Measurements from ENCODE around the gene TAF5L.
"Not testable (repeated sequence)": the region's sequence is repeated elsewhere in the genome, so short reads cannot be mapped to it uniquely, and the experiment has no call there.

TAF5L gene

DNA sequence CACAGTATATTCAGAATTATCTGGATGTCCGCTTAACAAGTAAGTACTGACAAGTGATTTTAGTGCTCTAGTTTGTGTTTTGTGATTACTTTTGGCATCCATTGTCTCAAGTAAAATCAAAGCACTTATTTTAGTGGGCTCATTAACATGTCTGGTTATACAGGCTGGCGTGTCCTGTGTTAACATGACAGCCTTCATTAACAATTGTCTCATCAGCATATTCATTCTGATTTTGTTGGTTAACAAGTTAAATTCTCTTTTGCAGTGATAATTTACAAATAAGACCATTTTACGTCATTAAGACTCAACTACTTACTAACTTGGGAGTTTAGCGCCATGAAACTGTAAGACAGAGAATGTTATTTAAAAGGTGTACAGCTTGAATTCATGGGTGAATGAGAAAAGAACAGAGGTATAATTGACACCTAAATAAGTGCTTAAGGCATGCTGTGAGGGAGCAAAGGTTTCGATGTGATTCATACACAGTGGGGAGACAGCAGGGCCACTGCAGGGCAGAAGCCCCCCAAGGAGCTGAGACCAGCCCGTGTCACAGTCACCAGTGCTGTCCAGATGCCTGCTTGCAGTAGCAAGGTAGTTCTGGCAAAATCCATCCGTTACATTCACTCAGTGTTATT is 22.4 kb downstream of the TAF5L start:
- no peak for DNase-seq (ENCODE audit: low read depth)

DNA sequence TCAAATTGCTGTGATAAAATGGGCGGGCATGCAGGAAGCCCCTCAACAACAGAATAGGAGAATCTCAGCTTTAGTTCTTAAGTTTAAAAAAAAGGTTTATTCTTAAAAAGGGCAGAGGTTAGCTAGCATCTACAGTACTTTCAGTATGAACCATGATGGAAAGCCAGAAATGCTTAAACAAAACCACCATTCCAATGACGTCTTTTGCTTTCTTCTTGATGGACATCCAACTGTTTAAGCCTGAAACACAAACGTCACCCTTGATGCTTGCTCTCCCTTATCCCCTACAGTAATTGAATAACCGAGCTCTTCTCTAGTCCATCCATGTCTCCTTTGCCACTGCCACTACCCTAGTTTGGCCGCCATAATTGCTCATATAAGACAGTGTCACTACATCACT is 25.7 kb downstream of the TAF5L start:
- no peak for DNase-seq (ENCODE audit: low read depth)

DNA sequence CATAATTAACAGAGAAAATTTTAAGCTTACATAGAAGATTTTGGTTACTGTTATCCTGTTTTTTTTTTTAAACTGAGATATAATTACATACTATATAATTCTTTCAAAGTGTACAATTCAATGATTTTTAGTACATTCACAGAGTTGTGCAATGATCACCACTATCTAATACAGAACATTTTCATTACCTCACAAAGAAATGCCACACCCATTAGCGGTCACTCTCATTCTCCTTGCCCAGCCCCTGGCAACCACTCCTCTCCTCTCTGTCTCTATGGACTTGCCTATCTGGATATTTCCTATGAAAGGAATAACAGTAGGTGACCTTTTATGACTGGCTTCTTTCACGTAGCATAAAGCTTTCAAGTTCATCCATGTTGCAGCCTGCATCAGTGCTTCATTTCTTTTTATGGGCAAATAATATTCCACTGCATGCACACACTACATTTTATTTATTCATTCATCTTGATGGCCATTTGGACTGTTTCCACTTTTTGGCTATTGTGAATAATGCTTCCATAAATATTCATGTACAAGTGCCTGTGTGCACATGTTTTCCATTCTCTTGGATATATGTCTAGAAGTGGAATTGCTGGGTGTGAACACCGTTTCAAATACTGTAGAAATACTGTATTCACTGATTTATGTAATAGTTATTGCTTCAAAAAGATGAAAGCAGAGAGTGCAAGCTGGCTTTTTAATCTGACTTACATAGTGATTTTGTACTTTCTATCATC is 26.5 kb downstream of the TAF5L start:
- no peak for DNase-seq (ENCODE audit: low read depth)

DNA sequence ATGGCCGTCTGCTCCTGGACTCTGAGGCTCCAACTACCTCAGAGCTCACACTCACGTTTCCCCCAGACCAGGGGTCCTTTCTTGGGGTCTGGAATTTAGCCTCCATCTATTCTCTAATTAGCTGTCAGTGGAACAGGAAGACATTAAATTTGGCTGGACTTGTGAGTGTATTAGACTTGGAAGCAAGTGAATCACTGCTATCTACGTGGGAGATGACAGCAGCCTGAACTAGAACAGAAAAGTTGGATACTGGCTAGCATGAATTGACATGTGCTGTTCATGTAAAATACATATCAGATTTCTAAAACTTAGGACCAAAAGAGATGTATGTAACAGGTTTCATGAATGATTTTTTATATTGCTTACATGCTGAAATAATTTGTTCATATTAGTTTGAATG is 28.0 kb downstream of the TAF5L start:
- DNase-seq (ENCODE audit: low read depth), result peak; percentile 22

DNA sequence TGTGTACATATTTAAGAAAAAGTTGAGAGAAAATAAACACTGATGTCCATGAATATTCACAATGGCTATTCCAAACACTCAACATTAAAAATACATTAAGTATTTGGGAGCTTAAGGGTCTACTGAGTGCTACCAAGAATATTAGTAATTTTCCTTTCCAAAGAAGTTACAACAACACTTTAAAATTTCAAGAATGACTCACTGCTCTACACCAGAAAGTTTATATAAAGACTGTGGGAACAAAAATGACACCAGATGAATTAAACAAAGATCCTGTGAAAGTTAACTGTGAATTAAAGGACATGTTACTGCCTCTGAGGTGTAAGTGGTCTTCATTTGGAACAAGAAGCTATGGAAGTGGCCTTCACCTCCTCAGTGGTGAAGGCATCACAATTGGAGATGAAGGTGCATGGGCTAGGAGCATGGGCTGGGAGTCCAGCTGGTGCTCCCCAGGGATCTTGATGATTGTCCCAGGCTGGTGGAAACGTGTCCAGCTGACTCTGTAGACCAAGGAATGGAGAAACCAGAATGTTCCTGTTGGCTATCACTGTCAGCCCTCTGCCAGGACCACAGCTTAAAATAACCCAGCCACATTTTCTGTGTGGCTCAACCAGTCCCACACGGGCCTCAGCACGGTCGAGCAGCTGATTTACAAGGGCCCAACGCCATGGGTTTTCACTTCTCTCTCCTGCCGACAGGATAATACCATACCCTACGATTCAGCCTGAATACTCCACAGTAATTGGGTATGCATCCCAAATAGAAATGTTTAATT is 28.8 kb downstream of the TAF5L start:
- peak; percentile 85 for DNase-seq (ENCODE audit: low read depth)

DNA sequence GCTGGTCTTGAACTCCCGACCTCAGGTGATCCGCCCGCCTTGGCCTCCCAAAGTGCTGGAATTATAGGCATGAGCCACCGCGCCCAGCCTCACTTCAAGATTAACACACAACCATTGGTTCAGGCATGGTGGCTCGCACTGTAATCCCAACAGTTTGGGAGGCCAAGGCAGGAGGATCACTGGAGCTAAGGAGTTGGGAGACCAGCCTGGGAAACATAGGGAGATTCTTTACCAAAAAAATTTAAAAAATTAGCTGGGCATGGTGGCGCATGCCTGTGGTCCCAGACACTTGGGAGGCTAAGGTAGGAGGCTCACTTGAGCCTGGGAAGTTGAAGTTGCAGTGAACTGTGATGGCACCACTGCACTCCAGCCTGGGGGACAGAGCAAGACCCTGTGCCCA is 30.0 kb downstream of the TAF5L start:
- DNase-seq (ENCODE audit: low read depth), result not testable (repeated sequence)

DNA sequence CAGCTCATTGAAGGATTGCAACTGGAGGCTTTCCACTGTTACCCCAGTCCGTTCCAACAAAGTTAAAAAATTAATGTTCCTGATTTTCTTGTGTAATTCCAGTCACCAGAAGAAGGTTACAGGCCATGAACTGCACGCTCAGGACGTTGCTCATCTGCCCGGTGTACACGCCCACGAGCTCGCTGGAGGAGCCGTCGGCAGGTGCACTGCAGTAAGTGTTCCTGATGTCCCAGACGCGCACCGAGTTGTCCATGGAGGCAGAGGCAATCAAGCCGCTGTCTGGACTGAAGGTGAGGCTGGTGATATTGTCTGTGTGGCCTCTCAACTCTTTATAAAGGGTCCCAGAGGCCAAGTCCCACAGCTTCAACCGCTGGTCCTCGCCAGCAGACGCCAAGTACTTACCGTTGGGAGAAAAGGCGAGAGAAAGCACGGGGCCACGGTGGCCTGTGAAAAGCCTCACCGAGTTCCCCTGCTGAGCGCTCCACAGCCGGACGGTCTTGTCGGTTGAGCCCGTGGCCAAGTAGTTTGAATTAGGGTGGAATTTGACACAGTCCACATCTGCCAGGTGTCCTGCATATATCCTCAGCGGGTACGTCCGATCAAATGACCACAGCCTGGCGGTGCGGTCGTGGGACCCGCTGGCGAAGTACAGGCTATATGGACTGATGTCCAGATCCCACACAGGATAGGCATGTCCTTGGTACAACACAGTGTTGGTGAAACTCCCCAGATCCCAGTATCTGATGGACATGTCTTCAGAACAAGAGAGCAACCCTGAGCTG is 31.5 kb downstream of the TAF5L start:
- no peak for DNase-seq (ENCODE audit: low read depth)

DNA sequence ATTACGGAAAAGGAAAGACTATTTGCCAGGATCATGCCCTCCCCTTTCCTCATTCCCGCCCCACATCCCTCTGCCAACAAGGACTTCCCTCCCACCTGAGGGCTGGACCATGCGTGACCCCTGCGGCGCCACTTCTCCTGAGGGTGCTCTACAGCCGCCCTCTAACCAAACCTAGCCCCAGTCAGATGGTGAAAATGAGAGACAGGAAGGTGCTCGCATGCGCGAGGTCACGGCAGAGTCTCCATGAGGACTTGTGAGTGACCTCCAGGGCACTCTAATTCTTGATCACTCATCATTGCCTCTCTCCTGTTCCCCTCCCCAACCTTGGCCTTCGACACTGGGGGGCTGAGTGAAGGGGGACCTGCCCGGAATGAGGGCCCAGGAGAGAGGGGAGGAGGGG is 32.1 kb downstream of the TAF5L start:
- no peak for DNase-seq (ENCODE audit: low read depth)

DNA sequence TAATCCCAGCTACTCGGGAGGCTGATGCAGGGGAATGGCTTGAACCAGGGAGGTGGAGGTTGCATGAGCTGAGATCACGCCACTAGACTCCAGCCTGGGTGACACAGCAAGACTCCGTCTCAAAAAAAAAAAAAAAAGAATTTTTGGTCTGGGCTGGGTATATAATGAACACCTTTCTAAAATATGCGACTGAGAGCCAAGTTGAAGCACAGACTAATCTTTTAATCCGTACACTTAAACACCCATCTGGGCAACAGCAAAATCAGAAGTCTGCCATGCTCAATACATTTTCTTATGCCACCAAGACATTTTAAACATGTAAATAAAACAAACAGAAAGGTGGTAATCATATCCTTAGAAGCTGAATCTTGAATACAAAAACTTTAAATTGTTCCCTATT is 35.8 kb downstream of the TAF5L start:
- no peak for DNase-seq (ENCODE audit: low read depth)

DNA sequence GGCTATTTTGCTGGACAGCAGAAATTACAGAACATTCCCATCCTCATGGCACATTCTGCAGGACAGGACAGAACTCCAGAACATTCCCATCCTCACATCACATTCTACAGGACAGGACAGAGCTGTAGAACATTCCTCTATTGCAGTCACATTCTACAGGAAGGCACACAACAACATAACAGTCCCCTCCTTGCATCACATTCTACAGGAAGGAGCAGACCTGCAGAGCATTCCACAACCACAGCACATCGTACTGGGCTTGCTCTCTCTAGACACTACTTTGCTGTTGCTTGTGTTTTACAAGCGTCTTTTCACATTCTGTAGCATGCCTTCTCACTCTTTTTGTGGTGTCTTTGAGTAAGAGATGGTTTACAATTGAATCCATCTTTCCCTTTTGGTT is 40.6 kb downstream of the TAF5L start:
- no peak for DNase-seq (ENCODE audit: low read depth)

DNA sequence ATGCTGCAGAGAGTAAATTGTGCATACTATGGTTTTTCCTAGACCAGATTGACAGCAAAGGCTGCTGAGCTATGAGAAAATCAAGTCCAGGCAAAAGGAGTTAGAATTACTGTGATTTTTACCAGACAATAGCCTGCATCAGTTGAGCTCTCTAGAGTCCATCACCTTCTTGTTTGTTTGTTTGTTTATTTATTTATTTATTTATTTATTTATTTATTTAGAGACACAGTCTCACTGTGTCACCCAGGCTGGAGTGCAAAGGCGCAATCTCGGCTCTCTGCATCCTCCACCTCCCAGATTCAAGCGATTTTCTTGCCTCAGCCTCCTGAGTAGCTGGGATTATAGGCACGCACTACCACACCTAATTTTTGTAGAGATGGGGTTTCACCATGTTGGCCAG is 43.2 kb downstream of the TAF5L start:
- no peak for DNase-seq (ENCODE audit: low read depth)

DNA sequence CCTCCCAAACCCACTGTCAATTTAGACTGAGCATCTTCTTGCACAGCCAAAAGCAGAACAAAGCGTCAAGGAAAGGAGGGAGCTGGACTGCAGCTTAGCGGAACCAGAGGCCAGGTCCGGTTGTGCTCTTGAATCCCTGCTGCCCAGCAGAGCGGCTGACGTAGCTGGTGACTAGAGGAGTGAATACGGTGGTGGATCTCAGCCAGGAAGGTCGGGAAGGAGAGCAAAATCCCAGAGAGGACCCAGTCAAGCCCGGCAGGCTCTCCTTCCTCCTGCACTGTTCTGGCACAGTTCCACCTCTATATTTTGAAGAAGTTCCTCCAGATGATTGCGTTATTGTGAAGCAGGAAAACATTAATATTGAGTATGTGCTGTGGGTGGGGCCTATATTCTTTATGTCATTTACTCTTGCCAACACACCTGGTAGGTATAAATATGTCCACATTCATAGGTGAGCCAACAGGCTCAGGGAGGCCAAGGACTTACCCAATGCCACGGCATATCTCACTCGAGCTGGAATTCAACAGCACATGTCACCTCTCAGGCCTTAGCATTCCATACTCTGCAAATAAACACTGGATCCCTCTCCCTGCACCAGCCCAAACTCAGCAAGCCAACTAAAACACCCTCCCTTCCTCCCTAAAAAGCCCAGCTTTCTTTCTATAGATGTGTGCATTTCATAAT is 43.8 kb downstream of the TAF5L start:
- DNase-seq (ENCODE audit: low read depth), result no peak

DNA sequence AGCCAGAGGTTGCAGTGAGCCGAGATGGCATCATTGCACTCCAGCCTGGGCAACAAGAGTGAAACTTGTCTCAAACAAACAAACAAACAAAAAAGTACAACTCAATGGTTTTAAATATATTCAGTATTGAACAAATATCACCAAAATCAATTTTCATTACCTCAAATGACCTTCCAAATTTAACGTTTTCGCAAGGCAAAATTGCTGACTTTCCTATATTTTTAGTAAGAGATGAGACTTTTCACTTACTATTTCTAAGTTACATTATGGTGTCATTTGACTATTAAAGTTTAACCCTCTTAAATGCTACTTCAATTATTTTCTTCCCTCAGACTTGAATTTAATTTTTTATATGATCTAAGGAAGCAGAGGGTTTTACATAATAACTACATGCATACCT is 44.4 kb downstream of the TAF5L start:
- no peak for DNase-seq (ENCODE audit: low read depth)

DNA sequence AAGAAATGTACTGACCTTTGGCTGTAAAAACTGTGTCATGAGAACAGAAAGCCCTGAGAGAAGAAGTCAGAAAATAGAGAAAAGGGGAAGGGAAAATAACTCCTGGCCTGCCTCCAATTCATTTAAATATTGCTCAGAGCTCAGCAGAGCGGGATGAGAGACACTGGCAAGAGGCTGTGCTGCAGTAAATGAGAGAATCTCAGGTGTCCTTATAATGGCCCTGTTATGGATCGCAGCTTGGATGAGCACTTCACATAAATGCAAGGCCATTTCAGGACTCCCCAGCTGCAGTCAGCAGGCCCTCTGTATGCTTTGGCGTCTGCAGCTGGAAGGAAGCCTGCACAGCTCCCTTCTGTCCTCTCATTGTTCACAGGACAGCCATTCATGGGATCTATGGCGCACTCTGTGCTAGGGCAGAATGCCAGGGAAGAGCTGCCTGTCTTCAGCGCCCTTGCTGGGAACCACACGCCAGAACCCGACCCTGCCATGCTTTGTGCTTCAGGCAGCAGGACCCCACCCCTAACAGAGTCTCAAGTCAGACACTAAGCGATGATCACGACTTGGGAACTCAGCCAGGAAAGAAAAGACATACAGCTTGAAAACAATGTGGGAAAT is 46.8 kb downstream of the TAF5L start:
- peak; percentile 10 for DNase-seq (ENCODE audit: low read depth)

DNA sequence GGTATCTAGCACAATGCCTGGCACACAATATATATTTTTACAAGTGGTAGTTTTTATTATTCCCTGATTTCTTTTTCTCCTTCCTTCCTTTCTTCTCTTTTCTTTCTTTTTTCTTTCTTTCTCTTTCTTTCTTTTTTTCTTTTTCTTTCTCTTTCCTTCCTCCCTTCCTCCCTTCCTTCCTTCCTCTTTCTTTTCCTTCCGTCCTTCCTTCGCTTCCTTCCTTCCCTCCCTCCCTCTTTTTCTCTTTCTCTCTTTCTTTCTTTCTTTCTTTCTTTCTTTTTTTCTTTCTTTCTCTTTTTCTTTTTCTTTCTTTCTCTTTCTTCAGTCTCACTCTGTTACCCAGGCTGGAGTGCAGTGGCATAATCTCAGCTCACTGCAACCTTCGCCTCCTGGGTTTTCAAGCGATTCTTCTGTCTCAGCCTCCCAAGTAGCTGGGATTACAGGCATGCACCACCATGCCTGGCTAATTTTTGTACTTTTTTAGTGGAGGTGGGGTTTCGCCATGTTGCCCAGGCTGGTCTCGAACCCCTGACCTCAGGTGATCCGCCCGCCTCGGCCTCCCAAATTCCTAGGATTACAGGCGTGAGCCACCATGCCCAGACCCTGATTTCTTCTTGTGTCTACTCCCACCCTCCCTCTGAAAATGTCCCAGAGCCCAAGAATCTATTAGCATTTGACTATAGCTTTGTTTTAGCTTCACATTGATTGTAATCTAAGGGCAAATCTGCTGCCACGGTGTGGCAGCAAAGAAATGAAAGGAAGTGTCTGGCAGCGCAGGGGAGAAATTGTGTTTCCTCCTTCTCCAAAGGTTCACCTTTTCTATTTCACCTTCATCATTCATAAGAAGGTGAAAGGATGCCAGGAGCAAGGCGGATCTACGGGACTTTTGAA is 47.5 kb downstream of the TAF5L start:
- DNase-seq (ENCODE audit: low read depth), result no peak

DNA sequence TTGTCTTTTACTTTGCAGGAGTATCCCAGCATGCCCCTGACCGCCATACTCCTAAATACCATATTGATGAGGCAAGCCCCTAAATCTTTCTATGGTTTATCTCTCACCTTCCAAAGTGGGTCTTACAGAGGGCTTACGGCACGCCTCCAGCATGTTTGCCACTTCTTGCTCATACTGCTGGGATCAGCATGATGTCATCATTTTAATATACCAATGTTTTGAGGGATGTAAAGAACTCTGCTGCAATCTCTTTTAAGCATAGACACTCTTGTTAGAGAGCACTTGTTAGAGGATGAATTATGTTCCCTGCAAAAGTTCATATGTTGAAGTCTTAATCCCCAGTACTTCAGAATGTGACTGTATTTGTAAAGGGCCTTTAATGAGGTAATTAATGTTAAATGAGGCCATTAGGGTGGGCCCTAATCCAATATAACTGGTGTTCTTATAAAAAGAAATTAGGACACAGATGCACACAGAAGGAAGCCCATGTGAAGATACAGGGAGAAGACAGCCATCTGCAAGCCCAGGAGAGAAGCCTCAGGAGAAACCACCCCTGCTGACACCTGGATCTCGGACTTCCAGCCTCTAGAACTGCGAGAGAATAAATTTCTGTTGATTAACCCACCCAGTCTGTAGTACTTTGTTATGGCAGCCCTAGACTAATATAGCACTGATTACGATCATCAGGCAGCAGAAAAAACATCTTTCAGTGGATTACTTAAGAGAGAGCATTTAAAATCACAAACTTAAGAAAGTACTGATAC is 51.1 kb downstream of the TAF5L start:
- no peak for DNase-seq (ENCODE audit: low read depth)

DNA sequence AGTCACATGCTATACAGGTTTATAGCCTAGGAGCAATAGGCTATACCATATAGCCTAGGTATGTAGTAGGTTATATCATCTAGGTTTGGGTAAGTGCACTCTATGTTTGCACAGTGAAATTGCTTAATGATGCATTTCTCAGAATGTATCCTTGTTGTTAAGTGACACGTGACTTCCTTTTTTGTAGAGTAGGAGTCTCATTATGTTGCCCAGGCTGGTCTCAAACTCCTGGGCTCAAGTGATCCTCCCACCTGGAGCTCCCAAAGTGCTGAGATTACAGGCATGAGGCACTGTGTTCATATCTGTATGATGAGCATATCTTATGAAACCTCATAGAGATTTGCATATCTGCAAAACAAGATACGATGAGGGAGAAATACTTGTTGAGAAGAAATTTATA is 53.6 kb downstream of the TAF5L start:
- no peak for DNase-seq (ENCODE audit: low read depth)

DNA sequence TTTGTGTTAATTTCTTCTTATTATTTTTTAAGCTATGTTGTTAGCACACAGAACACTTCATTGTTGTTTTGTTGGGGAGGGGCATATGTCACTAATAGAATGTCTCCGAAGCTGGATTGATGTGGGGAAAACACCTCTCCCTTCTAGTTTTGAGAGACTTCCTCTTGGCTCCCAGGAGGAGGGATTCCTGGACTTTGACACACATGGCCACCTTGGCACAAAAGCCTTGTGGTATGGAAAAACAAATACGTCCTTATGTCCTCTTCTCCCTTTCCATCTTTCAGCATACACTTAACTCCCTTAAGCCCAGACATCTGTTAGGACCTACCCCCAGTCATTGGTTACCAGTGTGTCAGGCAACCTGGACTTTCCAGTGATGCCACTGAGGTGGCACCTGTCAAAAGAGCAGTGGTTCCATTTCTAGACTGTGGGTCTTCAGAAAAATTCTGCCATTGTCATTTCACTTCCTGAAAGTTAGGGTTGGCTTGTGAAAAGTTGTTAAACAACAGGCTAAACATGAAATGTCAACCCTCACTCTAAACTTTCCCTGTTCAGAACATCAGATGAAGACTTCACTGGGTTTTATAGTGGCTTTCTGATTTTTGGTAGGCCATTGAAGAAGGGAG is 54.9 kb downstream of the TAF5L start:
- DNase-seq (ENCODE audit: low read depth), result no peak

DNA sequence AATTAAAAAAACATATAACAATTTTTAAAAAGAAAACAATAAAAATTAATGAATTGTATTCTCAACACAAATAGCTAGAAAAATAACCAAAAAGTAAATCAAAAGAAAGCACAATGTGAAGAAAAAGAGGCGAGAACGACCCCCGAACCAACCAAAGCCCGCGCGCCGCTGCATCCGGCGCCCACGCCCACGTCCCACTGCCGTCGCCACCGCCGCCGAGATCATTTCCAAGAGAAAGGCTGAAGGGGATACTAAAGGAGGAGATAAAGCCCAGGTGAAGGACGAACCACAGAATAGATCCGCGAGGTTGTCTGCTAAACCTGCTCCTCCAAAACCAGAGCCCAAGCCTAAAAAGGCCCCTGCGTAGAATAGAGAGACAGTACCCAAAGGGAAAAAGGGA is 55.6 kb downstream of the TAF5L start:
- DNase-seq (ENCODE audit: low read depth), result no peak

Measured in fibroblast of gingiva (primary cell).